A549 (cell line): Measurements from ENCODE around the gene PLEKHH2. TPM values are rescaled to one million over a fixed set of nuclear protein-coding genes. Genes with fewer than 3 reads are reported as not detected.

Experiments used
- ATAC-seq, 2 experiments: fragments of 200-7000 bp in 1 of 2; fragments of >200 bp in 1 of 2; cut with Nextera tagmentation in 1 of 2; cut with Tn5 transposase in 1 of 2; 3 replicates each; pipeline versions ENCODE4 v1.8.0 to v1.9.1; 2018 to 2020; ENCODE audit warnings: mild to moderate bottlenecking in 1 of 2, moderate library complexity in 1 of 2
- CTCF ChIA-PET: fragments of 300-600 bp; sonication (Branson Sonifier 250); formaldehyde crosslinking; extraction: SDS; loops from one replicate; lab custom pipeline; 2021; ENCODE audit warnings: antibody characterized with exemption, inconsistent platforms; lab: Yijun Ruan, JAX
- POLR2A ChIA-PET: fragments of 350-600 bp; formaldehyde crosslinking; extraction: SDS; loops from one replicate; lab custom pipeline; 2021; ENCODE audit warnings: antibody characterized with exemption, inconsistent platforms; lab: Yijun Ruan, JAX
- DNase-seq, 2 experiments: peaks; one replicate each; pipeline versions ENCODE4 v3.0.0 to v3.0.0-alpha.2; 2011 to 2016; ENCODE audit warnings: low read depth in 1 of 2, low spot score in 1 of 2
- FAIRE-seq: peaks from 2 replicates; lab custom pipeline; 2011; peaks lifted over from hg19 to GRCh38; lab: Jason Lieb, UNC
- H3K27ac ChIP-seq, 2 experiments: fragments of >200 bp; sonication (Bioruptor Twin); formaldehyde crosslinking; 3 replicates each; pipeline ENCODE4 v1.5.1; 2016 to 2017
- H3K4me1 ChIP-seq: fragments of >200 bp; sonication (Bioruptor Twin); formaldehyde crosslinking; 3 replicates; pipeline ENCODE4 v1.6.1; 2016
- H3K4me2 ChIP-seq: fragments of >200 bp; sonication (Bioruptor Twin); formaldehyde crosslinking; 3 replicates; pipeline ENCODE4 v1.6.1; 2016
- H3K4me3 ChIP-seq: fragments of >200 bp; sonication (Bioruptor Twin); formaldehyde crosslinking; 3 replicates; pipeline ENCODE4 v1.5.1; 2016
- H3K9me3 ChIP-seq: fragments of >200 bp; sonication (Bioruptor Twin); formaldehyde crosslinking; 3 replicates; pipeline ENCODE4 v1.6.1; 2016
- E2F6 ChIP-seq: IDR thresholded peaks from 2 replicates; pipeline ENCODE4 v1.6.1; 2012; ENCODE audit warnings: low read depth, borderline replicate concordance
- EHF ChIP-seq: fragments of 250-450 bp; sonication (Bioruptor Pico); IDR thresholded peaks from 2 replicates; pipeline ENCODE4 v1.5.0; 2020; ENCODE audit warnings: mild to moderate bottlenecking
- EHMT2 ChIP-seq: fragments of 200-600 bp; sonication (generic); IDR thresholded peaks from 2 replicates; pipeline ENCODE4 v1.6.1; 2016; ENCODE audit warnings: antibody characterized with exemption, low read depth, mild to moderate bottlenecking, moderate library complexity
- FOSB ChIP-seq: fragments of 250-450 bp; sonication (Bioruptor Pico); IDR thresholded peaks from 2 replicates; pipeline ENCODE4 v1.5.0; 2020; ENCODE audit warnings: mild to moderate bottlenecking, moderate library complexity
- GATA3 ChIP-seq: IDR thresholded peaks from 2 replicates; pipeline ENCODE4 v1.6.1; 2012; ENCODE audit warnings: borderline replicate concordance
- HEYL ChIP-seq: fragments of 250-450 bp; sonication (Bioruptor Pico); IDR thresholded peaks from 2 replicates; pipeline ENCODE4 v1.8.0; 2021; ENCODE audit warnings: mild to moderate bottlenecking, moderate library complexity
- HMGXB4 ChIP-seq: fragments of 250-450 bp; sonication (Bioruptor Pico); IDR thresholded peaks from 2 replicates; pipeline ENCODE4 v1.5.0; 2021; ENCODE audit warnings: mild to moderate bottlenecking, moderate library complexity, borderline replicate concordance
- HOXB13 ChIP-seq: fragments of 250-450 bp; sonication (Bioruptor Pico); IDR thresholded peaks from 2 replicates; pipeline ENCODE4 v1.5.0; 2020; ENCODE audit warnings: low read depth, mild to moderate bottlenecking, moderate library complexity
- MAX ChIP-seq: IDR thresholded peaks from 2 replicates; pipeline ENCODE4 v1.6.1; 2012
- NR3C1 ChIP-seq: fragments of >200 bp; sonication (Bioruptor Twin); formaldehyde crosslinking; IDR thresholded peaks from 3 replicates; pipeline ENCODE4 v1.6.1; 2017
- PBX3 ChIP-seq: IDR thresholded peaks from 2 replicates; pipeline ENCODE4 v1.6.1; 2012
- POLR2A ChIP-seq: IDR thresholded peaks from 2 replicates; pipeline ENCODE4 v1.6.1; 2012; ENCODE audit warnings: mild to moderate bottlenecking, low read length
- POLR2AphosphoS2 ChIP-seq: conservative IDR thresholded peaks from 2 replicates; pipeline ENCODE4 v1.6.1; 2012; ENCODE audit warnings: low read length, improper control_type of control experiment, inconsistent platforms
- RARB ChIP-seq: fragments of 250-450 bp; sonication (Bioruptor Pico); IDR thresholded peaks from 2 replicates; pipeline ENCODE4 v1.8.0; 2021; ENCODE audit warnings: mild to moderate bottlenecking, moderate library complexity
- RFX5 ChIP-seq: fragments of 450-650 bp; IDR thresholded peaks from 2 replicates; pipeline ENCODE4 v1.7.1; 2014; ENCODE audit warnings: antibody characterized with exemption, mild to moderate bottlenecking, moderate library complexity
- RNF2 ChIP-seq: fragments of 200-600 bp; sonication (generic); IDR thresholded peaks from 2 replicates; pipeline ENCODE4 v1.6.1; 2016; ENCODE audit warnings: low read depth, mild to moderate bottlenecking, antibody characterized with exemption, moderate library complexity, borderline replicate concordance
- SREBF2 ChIP-seq: fragments of 450-650 bp; IDR thresholded peaks from 2 replicates; pipeline ENCODE4 v1.6.1; 2014; ENCODE audit warnings: mild to moderate bottlenecking, moderate library complexity
- TFCP2L1 ChIP-seq: fragments of 250-450 bp; sonication (Bioruptor Pico); IDR thresholded peaks from 2 replicates; pipeline ENCODE4 v1.5.0; 2021; ENCODE audit warnings: mild to moderate bottlenecking
- TP53 ChIP-seq: fragments of 250-450 bp; sonication (Bioruptor Pico); IDR thresholded peaks from 2 replicates; pipeline ENCODE4 v1.5.0; 2021; ENCODE audit warnings: mild to moderate bottlenecking, moderate library complexity
- ZFP36 ChIP-seq: fragments of 450-650 bp; IDR thresholded peaks from 2 replicates; pipeline ENCODE4 v1.6.1; 2014; ENCODE audit warnings: borderline replicate concordance; ENCODE audit not compliant: partially characterized antibody
- ZNF302 ChIP-seq: fragments of 250-450 bp; sonication (Bioruptor Pico); IDR thresholded peaks from 2 replicates; pipeline ENCODE4 v1.9.0; 2021; ENCODE audit warnings: inconsistent platforms, mild to moderate bottlenecking, moderate library complexity
- ZSCAN20 ChIP-seq: fragments of 250-450 bp; sonication (Bioruptor Pico); IDR thresholded peaks from 2 replicates; pipeline ENCODE4 v1.8.0; 2022; ENCODE audit warnings: mild to moderate bottlenecking, moderate library complexity
- WGBS: methylation state at CpG from one replicate; pipeline ENCODE4 v1.1.6; 2017; ENCODE audit errors: missing lambda C conversion rate; 5-methylcytosine and 5-hydroxymethylcytosine counted together
- polyA plus RNA-seq, 4 experiments: library from polyadenylated mRNA; depleted of rRNA in 3 of 4; stranded (reverse); fragments of >200 nt; fragmentation: RNase III in 1 of 4; extraction: RNeasy Plus Mini Kit Qiagen cat#74134 plus additional on column Dnase treatment in 1 of 4; gene quantifications; 2 replicates in 3 of 4; 3 replicates in 1 of 4; pipeline ENCODE4 v1.2.3, GENCODE V29; 2011 to 2017

PLEKHH2 gene
- polyA plus RNA-seq, 2 of the 4 experiments (the other 2 are of a cell fraction) = 0.92 to 14.9 TPM

GRCh38 chr2:43622931-43623451 is 14.1 kb upstream of the PLEKHH2 start:
- CTCF ChIA-PET = interaction anchor here (0.5 to 5.5 kb wide), 4 partner anchors 8 to 263 kb away, joined by 3 to 23 read pairs (median 4); no protein-coding TSS in a partner anchor
- POLR2A ChIA-PET = no interaction called here
- H3K4me1 ChIP-seq = no peaks in the 10 kb centered on the region
- no peak for FAIRE-seq
- H3K27ac ChIP-seq = no peak overlapping the region
- no peak for TF ChIP-seq RFX5
- no peak for TF ChIP-seq NR3C1
- no peak for TF ChIP-seq PBX3
- TF ChIP-seq EHF (CRISPR knock-in tag) = no peak
- TF ChIP-seq TP53 (CRISPR knock-in tag) = no peak
- no peak for TF ChIP-seq POLR2AphosphoS2
- TF ChIP-seq ZSCAN20 (CRISPR knock-in tag) = no peak
- no peak for TF ChIP-seq ZFP36
- no peak for TF ChIP-seq HMGXB4 (CRISPR knock-in tag)
- no peak for TF ChIP-seq RNF2
- no peak for TF ChIP-seq HOXB13
- TF ChIP-seq E2F6 = no peak
- no peak for TF ChIP-seq HEYL
- no peak for TF ChIP-seq SREBF2
- no peak for TF ChIP-seq POLR2A
- peak in 1 of 2 experiments; percentile 38; a peak in 3 of 6 replicates for ATAC-seq
- no peak overlapping the region for H3K4me2 ChIP-seq
- H3K9me3 ChIP-seq = no peaks in the 10 kb centered on the region
- H3K4me3 ChIP-seq = no peak overlapping the region
- no peak for DNase-seq
- whole genome bisulfite sequencing = 55% methylated on average over 6 of the region's 6 CpGs

GRCh38 chr2:43631618-43632317 is 5.3 kb upstream of the PLEKHH2 start:
- Histone ChIP-seq H3K4me1 (peaks cover 33% of the 10 kb centered on the region), H3K27ac (no peak overlapping the region), H3K4me3 (no peak overlapping the region), H3K9me3 (peaks cover 2% of the 10 kb centered on the region; the same call in 1 of the 3 replicates), H3K4me2 (no peak overlapping the region)
- ATAC-seq = no peak
- WGBS = 80% methylated on average over 11 of the region's 11 CpGs
- ChIA-PET CTCF (interaction anchor here (0.7 to 1.5 kb wide), 3 partner anchors 10 to 23 kb away, joined by 3 to 4 read pairs (median 4); no protein-coding TSS in a partner anchor), POLR2A (no interaction called here)
- FAIRE-seq = no peak
- no peak for TF ChIP-seq ZNF302 (CRISPR knock-in tag)
- no peak for TF ChIP-seq RFX5
- no peak for TF ChIP-seq NR3C1
- TF ChIP-seq RNF2 = no peak
- no peak for TF ChIP-seq ZSCAN20 (CRISPR knock-in tag)
- TF ChIP-seq EHMT2 = no peak
- TF ChIP-seq MAX = no peak
- TF ChIP-seq GATA3 = no peak
- no peak for TF ChIP-seq RARB (CRISPR knock-in tag)
- no peak for TF ChIP-seq FOSB (CRISPR knock-in tag)
- TF ChIP-seq PBX3 = no peak
- TF ChIP-seq SREBF2 = no peak
- TF ChIP-seq TFCP2L1 (CRISPR knock-in tag) = no peak
- no peak for DNase-seq
